H1 (cell line): ENCODE results near the gene CFAP97D1. TPM values are rescaled to one million over a fixed set of nuclear protein-coding genes. Genes with fewer than 3 reads are reported as not detected.

Experiments used
- BACH1 ChIP-seq: IDR thresholded peaks from 2 replicates; pipeline ENCODE4 v1.6.1; 2012; ENCODE audit warnings: low read length, improper control_type of control experiment
- CEBPB ChIP-seq: IDR thresholded peaks from 2 replicates; pipeline ENCODE4 v1.6.1; 2012; ENCODE audit warnings: low read depth, low read length
- CHD1 ChIP-seq: IDR thresholded peaks from 2 replicates; pipeline ENCODE4 v1.6.1; 2012; ENCODE audit warnings: low read depth, low read length, improper control_type of control experiment
- JUN ChIP-seq: IDR thresholded peaks from 2 replicates; pipeline ENCODE4 v1.6.1; 2011; ENCODE audit warnings: low read depth, mild to moderate bottlenecking, improper control_type of control experiment, low read length
- TBP ChIP-seq: IDR thresholded peaks from 2 replicates; pipeline ENCODE4 v1.6.1; 2011; ENCODE audit warnings: low read depth, low read length, improper control_type of control experiment
- polyA plus RNA-seq, 7 experiments: library from polyadenylated mRNA; depleted of rRNA in 3 of 7; stranded (reverse) in 5 of 7; unstranded in 2 of 7; fragments of >200 nt in 5 of 7; fragments of 200-250 nt in 2 of 7; gene quantifications; 1 replicate in 5 of 7; 2 replicates in 1 of 7; 4 replicates in 1 of 7; pipeline versions ENCODE4 v1.2.1 to v1.2.3, GENCODE V29; 2011 to 2013; ENCODE audit warnings: missing spikeins in 2 of 7, mixed read lengths in 2 of 7
- total RNA-seq: library from RNA; stranded (reverse); fragmentation: NEBNext Ultra II Directional; extraction: Animal tissue kit (Norgen Biotek cat#: 25700); gene quantifications from 2 replicates; pipeline ENCODE4 v1.2.1, GENCODE V29; 2021

The CFAP97D1 gene
- total and polyA plus RNA-seq, 2 of the 8 experiments (the other 6 are each of a cell fraction or from before 2014, with no cell fraction given) = 0.02 to 0.07 TPM

- TF ChIP-seq BACH1 = no peak
- no peak for TF ChIP-seq JUN
- TF ChIP-seq CHD1 = no peak
- no peak for TF ChIP-seq TBP
- TF ChIP-seq CEBPB = no peak
These were observed 30.6 kb downstream of the CFAP97D1 start (continued) for GRCh38 chr17:43810823-43811222.
